GM21576 (cell line): Measurements from ENCODE around the gene PRKG1.
"Not testable (repeated sequence)": the region's sequence is repeated elsewhere in the genome, so short reads cannot be mapped to it uniquely, and the experiment has no call there.

ENCODE experiments used
- ATAC-seq: cut with Tn5 transposase; IDR thresholded peaks from one replicate; pipeline ENCODE4 v1.9.1; 2021; ENCODE audit warnings: mild to moderate bottlenecking, moderate library complexity; ENCODE audit not compliant: unreplicated experiment

PRKG1 gene

GRCh38 chr10:51260376-51260775 lies 186.1 kb downstream of the PRKG1 start:
- no peak for ATAC-seq

GRCh38 chr10:51266496-51266895 lies 192.2 kb downstream of the PRKG1 start:
- no peak for ATAC-seq

GRCh38 chr10:51267980-51268570 lies 193.8 kb downstream of the PRKG1 start:
- not testable (repeated sequence) for ATAC-seq

GRCh38 chr10:51269821-51270220 lies 195.5 kb downstream of the PRKG1 start:
- no peak for ATAC-seq

- no peak for ATAC-seq
Observed at GRCh38 chr10:51270936-51271530, 196.7 kb downstream of the PRKG1 start.

- ATAC-seq, result not testable (repeated sequence)
Observed at GRCh38 chr10:51272099-51272498, 197.8 kb downstream of the PRKG1 start.

GRCh38 chr10:51272555-51272954 lies 198.3 kb downstream of the PRKG1 start:
- no peak for ATAC-seq

- no peak for ATAC-seq
Observed at GRCh38 chr10:51273574-51273973, 199.3 kb downstream of the PRKG1 start.

GRCh38 chr10:51276097-51276496 lies 201.8 kb downstream of the PRKG1 start:
- not testable (repeated sequence) for ATAC-seq

GRCh38 chr10:51281387-51281786 lies 207.1 kb downstream of the PRKG1 start:
- not testable (repeated sequence) for ATAC-seq

- no peak for ATAC-seq
Observed at GRCh38 chr10:51285601-51286000, 211.3 kb downstream of the PRKG1 start.

GRCh38 chr10:51288511-51288910 lies 214.2 kb downstream of the PRKG1 start:
- ATAC-seq, result no peak

- no peak for ATAC-seq
Observed at GRCh38 chr10:51289519-51289918, 215.2 kb downstream of the PRKG1 start.

GRCh38 chr10:51291961-51292360 lies 217.7 kb downstream of the PRKG1 start:
- ATAC-seq, result no peak

- ATAC-seq, result no peak
Observed at GRCh38 chr10:51297438-51297837, 223.2 kb downstream of the PRKG1 start.

GRCh38 chr10:51300617-51301304 lies 226.5 kb downstream of the PRKG1 start:
- ATAC-seq, result no peak

- no peak for ATAC-seq
Observed at GRCh38 chr10:51301644-51302043, 227.4 kb downstream of the PRKG1 start.

GRCh38 chr10:51302316-51302715 lies 228.0 kb downstream of the PRKG1 start:
- no peak for ATAC-seq

- no peak for ATAC-seq
Observed at GRCh38 chr10:51308116-51308515, 233.8 kb downstream of the PRKG1 start.

GRCh38 chr10:51311228-51311627 lies 236.9 kb downstream of the PRKG1 start:
- no peak for ATAC-seq

- ATAC-seq, result no peak
Observed at GRCh38 chr10:51312817-51313216, 238.5 kb downstream of the PRKG1 start.

GRCh38 chr10:51313251-51313650 lies 239.0 kb downstream of the PRKG1 start:
- no peak for ATAC-seq
